HG03442 (cell line): ENCODE measurements around the gene MYO6.

Source experiments
- ATAC-seq: cut with Tn5 transposase; IDR thresholded peaks from one replicate; pipeline ENCODE4 v1.9.1; 2021; ENCODE audit warnings: mild to moderate bottlenecking, moderate library complexity; ENCODE audit not compliant: unreplicated experiment

MYO6 gene

DNA sequence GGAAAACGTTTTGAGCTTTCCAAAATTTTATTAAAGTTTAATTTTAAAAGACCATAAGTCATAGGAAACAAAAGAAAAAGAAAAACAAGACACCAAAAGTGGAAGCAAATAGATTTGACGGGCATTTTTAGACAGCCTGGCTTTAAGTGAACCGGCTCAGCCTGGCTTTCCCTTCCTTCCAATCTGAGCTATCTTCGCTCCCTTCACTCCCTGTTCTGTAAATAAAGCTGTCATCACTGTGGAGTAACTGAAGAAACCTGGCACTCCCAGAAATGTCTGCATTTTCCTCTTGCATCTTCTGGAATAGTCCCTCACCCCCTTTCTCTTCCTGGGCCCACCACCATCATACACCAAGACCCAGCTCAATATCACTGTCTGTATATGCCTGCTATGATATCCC is 191.5 kb downstream of the MYO6 start:
- ATAC-seq: no peak

DNA sequence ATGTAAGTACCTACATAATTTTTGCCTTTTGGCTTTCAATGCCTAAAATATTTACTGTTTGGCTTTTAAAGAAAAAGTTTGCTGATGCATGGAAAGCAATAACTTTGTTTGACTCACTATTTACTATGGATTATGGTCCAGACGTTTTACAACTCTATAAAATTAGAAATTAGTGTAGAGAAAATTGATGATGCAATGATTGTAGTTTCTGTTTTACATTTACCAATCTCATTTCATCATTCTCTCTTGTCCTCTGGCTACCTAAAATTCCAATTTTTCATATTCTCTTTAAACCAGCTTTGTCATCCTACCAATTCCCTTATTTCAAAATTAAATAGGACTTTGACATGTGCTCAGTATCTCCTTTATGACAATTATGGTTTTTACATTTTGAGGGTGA is 192.5 kb downstream of the MYO6 start:
- ATAC-seq: no peak

DNA sequence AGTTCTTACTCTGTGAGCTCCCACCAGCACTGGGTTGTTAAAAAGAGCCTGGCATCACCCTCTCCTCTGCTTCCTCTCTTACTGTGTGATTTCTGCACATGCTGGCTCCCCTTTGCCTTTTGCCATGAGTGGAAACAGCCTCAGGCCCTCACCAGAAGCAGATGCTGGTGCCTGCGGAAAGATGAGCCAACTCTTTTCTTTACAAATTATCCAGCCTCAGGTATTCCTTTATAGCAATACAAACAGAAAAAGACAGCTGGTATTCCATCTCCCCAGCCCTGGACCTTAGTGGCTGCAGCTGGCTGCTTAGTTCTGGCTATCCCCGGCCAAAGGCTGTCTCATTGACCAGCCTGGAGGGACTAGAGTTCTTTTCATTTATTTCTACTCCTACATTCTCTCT is 194.3 kb downstream of the MYO6 start:
- ATAC-seq: no peak

- ATAC-seq: peak; percentile 73
Observed at GRCh38 chr6:75946146-75946831, 197.2 kb downstream of the MYO6 start.

DNA sequence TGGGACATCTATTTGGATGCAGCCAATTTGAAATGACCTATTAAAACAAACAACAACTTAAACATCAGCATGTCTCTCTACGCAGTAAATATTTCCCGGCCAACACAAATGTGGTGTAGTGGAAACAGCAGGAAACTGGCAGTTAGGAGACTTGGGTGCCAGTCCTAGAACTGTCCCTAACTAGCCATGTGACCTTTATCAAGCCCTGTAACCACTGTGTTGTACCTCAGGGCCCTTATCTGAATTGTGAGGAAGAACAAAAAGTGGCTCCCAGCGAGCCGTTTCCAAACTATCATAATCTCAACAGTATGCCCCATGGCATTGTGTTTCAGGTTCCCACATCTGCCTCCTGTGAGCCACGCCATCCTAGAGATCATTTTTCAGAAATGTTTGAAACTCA is 198.9 kb downstream of the MYO6 start:
- no peak for ATAC-seq

- ATAC-seq: no peak
Observed at GRCh38 chr6:75952128-75952527, 203.1 kb downstream of the MYO6 start.

- no peak for ATAC-seq
Observed at GRCh38 chr6:75963569-75963968, 214.5 kb downstream of the MYO6 start.

- ATAC-seq: no peak
Observed at GRCh38 chr6:75968143-75968542, 219.1 kb downstream of the MYO6 start.
